ENCODE measurements around the gene GNAS-AS1. TPM values are rescaled to one million over a fixed set of nuclear protein-coding genes. Genes with fewer than 3 reads are reported as not detected.

GNAS-AS1 gene
- total RNA-seq, 2 donors from 2014 or later, result 0.37 to 0.80 TPM

DNA sequence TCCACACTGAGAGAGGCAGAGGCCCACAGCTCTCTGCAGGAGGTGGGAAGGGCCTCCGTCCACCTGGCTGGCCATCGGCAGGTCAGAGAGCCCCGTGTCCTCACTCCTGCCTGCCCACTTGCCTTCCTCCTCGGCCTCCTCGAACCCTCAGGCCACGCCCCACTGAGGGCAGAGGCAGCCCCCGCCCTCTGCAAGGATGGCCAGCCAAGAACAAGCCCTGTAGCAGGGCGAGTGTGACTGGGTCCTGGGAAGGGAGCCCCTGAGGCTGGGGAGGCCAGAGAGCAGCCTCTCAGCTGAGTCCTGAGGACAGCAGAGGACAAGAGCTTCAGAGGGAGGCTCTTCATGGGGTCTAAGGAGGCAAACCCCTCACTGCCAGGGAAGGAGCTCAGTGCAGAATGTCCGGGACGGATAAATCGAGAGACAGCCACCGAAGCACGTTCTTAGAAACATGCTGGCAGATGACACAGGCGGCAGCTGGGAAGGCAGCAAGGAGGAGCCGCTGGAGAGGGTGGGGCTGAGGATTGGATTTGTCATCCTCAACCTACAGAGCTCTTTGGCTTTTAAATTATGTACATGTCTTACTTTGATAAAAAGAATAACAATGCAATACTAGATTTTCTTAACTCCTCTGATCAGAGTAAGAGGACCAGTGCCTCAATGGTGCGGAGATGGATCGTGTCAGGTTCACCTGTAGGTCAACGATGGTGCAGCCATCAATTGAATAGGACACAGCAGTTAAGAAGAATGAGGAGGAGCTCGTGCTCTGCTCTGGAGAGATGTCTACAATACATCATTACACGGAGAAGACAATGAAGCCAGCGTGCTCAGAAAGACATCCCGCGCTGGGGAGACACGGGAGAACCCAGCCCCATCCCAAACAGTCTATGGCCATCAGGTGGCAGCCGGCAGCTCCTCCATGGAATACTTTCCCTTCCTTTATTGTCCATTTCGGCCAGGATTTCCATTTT, 53.0 kb downstream of the GNAS-AS1 start:
- intact Hi-C loops (cut with DNase I), result no loop called here
- no peak for ATAC-seq
- DNase-seq, result no peak

DNA sequence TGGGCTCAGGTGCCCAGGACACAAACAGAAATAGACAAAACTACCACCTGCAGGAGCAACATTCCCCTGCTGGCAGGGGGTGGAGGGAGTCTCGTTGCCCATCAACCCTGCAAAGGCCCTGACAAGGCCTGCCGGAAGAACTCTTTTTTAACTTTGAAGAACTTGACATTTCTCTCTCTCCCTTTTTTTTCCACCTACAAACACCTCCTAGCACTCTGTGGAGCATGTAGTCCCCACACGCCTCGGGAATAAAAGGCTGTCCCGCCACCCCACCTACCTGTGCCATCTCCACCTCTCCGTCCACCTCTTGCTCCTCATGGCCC, 54.8 kb downstream of the GNAS-AS1 start:
- intact Hi-C loops (cut with DNase I), result no loop called here
- ATAC-seq (no peak), DNase-seq (no peak)

DNA sequence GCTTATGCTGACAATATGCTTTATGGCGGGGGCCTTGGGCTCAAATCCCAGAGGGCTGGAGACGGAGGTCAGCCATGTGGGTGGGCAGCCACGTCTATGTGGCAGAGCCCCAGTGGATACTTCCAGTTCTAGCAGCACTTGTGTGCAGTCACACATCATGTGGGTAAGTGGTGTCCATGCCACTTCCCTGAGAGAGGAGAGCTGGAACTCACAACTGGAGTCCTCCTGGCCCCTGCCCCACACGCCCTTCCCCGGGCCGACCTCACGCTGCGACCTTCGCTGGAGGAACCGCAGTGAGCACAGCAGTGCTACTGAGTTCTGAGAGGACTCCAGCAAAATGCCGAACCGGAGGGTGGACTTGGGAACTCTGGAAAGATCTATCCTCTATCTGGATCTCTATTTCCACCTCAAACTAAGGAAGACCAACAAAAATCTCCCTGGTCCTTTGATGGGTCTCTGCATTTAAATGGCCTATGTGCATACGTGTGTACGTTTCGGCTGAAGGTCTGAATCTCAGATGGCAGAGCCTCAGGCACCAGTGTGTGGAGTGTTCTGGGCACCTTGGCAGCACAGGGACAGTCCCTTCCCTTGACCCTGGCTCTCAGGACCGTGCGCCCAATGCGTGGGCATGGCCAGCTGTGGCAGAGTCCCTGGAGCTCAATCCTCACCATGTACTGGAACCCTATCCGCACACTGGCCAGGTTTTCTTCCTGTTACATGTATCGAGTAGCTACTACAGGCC, 55.4 kb downstream of the GNAS-AS1 start:
- intact Hi-C loops (cut with DNase I), result no loop called here
- ATAC-seq (no peak), DNase-seq (no peak)

- intact Hi-C loops (cut with DNase I), result no loop called here
- ATAC-seq, result no peak
- no peak for DNase-seq
These were observed 56.1 kb downstream of the GNAS-AS1 start for GRCh38 chr20:58794510-58795180.

DNA sequence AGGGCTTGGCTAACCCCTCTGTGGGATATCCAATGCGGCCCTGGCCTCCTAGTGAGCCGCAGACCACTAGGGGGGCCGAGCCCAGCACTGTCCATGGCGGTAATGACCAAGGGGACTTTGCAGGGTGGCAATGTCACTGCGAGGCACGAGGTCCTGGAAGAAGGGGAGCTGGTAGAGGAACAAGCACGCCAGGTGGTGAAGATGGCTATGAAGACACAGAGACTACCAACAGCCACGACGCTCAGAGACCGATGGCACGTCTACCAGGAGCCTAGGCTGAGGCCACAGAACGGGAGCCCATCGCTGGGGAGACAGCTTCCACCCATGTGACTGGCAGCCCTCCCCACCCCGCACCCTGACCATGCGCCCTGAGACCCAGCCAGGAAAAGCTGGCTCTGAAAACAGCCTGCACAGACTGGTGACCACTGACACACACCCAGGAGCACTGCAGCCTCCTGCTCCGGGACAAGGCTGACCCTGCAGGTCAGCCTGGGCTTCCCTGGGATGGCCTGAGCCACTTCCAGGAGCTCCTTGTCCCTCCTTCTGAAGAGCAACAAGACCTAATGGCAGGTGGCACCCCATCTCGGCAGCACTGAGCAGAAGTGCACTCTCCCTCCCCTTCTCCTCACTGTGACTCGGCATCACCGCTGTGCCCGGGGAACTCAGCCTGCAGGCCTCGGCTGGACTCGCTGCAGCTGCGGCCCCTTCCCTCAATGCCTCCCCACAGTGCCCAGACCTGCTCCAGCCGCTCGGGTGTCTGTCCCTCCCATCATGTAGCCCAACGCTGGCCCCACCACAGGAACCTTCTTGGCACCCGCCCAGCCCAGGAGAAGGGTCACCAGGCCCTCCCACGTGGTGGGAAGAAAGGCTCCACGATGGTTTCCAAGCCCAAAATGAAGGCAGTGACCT, 56.9 kb downstream of the GNAS-AS1 start:
- ATAC-seq (no peak), DNase-seq (no peak)
- intact Hi-C loops (cut with DNase I), result no loop called here

GRCh38 chr20:58792426-58792825, 58.3 kb downstream of the GNAS-AS1 start:
- intact Hi-C loops (cut with DNase I), result no loop called here
- ATAC-seq (no peak), DNase-seq (no peak)

DNA sequence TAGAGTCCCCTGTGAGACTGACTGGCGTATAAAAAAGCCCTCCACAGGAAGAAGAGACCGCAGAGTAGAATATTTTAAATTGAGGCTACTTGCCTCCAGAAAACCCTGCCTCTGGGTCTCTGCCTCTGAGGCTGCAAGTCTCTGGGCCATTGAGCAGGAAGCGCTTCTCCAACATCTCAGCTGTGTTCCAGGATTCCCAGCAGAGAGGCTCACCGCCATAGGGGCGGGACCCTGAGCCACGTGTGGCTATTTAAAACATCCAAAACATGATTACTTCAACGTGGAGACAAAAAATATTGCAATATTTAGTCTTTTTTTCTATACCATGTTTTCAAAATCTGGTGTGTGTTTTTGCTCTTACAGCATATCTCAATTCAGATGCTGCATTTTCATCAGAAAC, 59.4 kb downstream of the GNAS-AS1 start:
- ATAC-seq (no peak), DNase-seq (no peak)

DNA sequence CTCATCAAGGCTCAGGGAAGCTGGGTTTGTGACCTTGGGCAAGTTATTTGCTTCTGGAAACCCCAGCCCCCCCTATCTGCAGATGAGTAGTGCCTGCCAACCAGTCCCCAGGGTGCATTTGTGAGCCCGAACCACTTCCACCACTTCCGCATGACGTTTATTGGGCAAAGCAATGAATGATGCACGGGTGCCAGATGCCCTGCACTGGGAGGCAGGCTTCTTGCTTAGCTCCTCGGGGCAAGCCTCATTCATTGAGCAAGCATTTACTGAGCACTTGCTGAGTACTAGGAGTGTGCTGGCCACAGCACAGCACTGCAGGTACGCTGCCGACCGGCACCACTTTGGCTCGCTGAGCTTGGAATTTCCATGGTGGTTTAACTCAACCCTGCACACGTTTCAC, 60.2 kb downstream of the GNAS-AS1 start:
- DNase-seq, result no peak
- intact Hi-C loops (cut with DNase I), result no loop called here
- no peak for ATAC-seq

More for the DNA sequence above, 59.4 kb downstream of the GNAS-AS1 start:
- intact Hi-C loops (cut with DNase I), result no loop called here

- intact Hi-C loops (cut with DNase I), result no loop called here
- DNase-seq (no peak), ATAC-seq (no peak)
These were observed 61.7 kb downstream of the GNAS-AS1 start for GRCh38 chr20:58788896-58789544.

- no peak for DNase-seq
- no peak for ATAC-seq
- intact Hi-C loops (cut with DNase I), result no loop called here
These were observed 63.3 kb downstream of the GNAS-AS1 start for GRCh38 chr20:58787211-58788005.

- no peak for DNase-seq
- no peak for ATAC-seq
- intact Hi-C loops (cut with DNase I), result no loop called here
These were observed 66.2 kb downstream of the GNAS-AS1 start for GRCh38 chr20:58784321-58785074.

DNA sequence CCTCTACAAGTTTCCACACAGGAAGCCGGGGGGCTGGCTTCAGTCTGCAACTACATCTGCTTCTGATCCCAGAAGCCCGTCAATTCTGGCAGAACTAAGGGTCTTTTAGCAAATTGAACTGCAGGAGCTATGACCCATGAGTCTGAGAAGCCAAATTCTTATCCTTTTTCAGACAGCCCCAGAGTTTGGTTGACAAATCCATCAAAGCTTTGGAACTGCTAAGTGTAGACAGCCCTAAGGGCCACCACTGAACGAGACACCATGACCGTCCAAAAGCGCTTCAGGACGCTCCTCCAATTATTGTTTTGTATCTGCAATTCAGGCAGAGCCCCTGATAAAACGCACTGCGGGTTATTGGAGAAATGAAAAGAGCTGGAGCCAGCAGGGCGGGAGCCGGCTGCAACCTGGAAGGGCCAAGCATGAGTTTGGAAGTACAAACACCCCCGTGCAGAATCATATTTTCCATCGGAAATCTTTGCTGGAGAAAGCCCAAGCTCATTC, 67.1 kb downstream of the GNAS-AS1 start:
- ATAC-seq (peak in 1 of 2 donors; percentile 61), DNase-seq (no peak)
- intact Hi-C loops (cut with DNase I), result no loop called here

DNA sequence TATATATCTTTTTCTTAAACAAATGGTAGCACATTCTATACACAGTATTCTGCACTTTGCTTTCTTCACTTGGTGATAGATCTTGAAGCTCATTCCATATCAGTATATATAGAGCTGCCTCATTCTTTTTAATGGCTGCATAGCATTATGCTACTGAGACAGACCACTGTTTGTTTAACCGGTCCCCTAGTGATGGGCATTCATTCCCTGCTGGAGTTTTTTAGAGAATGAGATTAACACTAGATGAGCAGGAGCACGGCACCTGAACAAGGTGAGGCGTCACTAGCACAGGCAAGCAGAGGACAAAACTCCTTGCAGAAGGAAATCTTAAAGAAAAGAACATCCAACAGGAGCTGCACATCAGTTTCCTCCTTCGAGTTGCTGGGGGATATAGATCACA, 69.6 kb downstream of the GNAS-AS1 start:
- intact Hi-C loops (cut with DNase I), result no loop called here
- DNase-seq (no peak), ATAC-seq (no peak)

- no peak for DNase-seq
- ATAC-seq, result no peak
- intact Hi-C loops (cut with DNase I), result no loop called here
These were observed 71.9 kb downstream of the GNAS-AS1 start for GRCh38 chr20:58778760-58779159.

GRCh38 chr20:58777657-58778056, 73.0 kb downstream of the GNAS-AS1 start:
- ATAC-seq (no peak), DNase-seq (no peak)
- intact Hi-C loops (cut with DNase I), result no loop called here

DNA sequence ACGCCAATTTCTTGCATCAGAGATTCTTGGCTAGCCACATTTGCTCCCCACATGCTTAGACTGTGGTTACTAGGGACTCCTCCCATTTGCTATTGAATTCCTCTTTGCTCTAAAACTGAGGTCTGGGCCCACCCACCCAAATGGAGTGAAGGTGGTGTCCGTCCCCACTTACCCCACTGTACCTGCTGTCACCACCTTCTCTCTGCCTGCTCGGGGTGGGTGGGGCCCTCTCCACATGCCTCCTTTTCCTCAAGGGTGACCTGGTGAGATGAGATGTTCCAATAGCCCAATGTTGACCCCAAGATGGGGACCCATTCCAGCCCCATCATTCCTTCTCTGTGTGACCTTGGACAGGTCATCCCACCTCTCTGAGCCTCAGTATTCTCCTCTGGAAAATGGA, 74.6 kb downstream of the GNAS-AS1 start:
- DNase-seq, result no peak
- intact Hi-C loops (cut with DNase I), result no loop called here
- ATAC-seq, result no peak

- DNase-seq (no peak), ATAC-seq (no peak)
- intact Hi-C loops (cut with DNase I), result no loop called here
These were observed 75.3 kb downstream of the GNAS-AS1 start for GRCh38 chr20:58775371-58775770.

Data from left cardiac atrium (tissue), 4 donors.